SK-N-SH (cell line): Measurements from ENCODE around the gene URM1. TPM values are rescaled to one million over a fixed set of nuclear protein-coding genes. Genes with fewer than 3 reads are reported as not detected.

ENCODE experiments used
- CTCF ChIA-PET: fragments of 300-600, 350-600 bp; formaldehyde crosslinking; extraction: SDS; loops from one replicate; lab custom pipeline; 2021; lab: Yijun Ruan, JAX
- POLR2A ChIA-PET: fragments of 350-600 bp; sonication (Branson Sonifier 250); formaldehyde crosslinking; extraction: SDS; loops from one replicate; lab custom pipeline; 2020; ENCODE audit warnings: antibody characterized with exemption, inconsistent platforms; lab: Yijun Ruan, JAX
- DNase-seq: peaks from one replicate; pipeline ENCODE4 v3.0.0; 2012
- H2AFZ ChIP-seq: fragments of 200-600 bp; sonication (generic); 2 replicates; pipeline ENCODE4 v1.8.1; 2016; ENCODE audit warnings: antibody characterized with exemption, mild to moderate bottlenecking, low read depth
- H3F3A ChIP-seq: fragments of 200-600 bp; sonication (generic); replicated peaks from 2 replicates; pipeline ENCODE3; 2016; ENCODE audit warnings: antibody characterized with exemption, mild to moderate bottlenecking; ENCODE audit not compliant: insufficient read depth
- H3K27ac ChIP-seq, 2 experiments: fragments of 200-500 bp in 1 of 2; fragments of 200-600 bp in 1 of 2; sonication (Bioruptor generic) in 1 of 2; sonication (generic), shearing (Covaris generic) in 1 of 2; 2 replicates each; pipeline versions ENCODE4 v1.5.1 to v1.6.1; 2014 to 2016; ENCODE audit warnings: low read depth in 2 of 2, inconsistent platforms in 1 of 2, low read length in 1 of 2, mild to moderate bottlenecking in 1 of 2, mixed read lengths in 1 of 2
- H3K27me3 ChIP-seq: fragments of 200-600 bp; sonication (generic), shearing (Covaris generic); 2 replicates; pipeline ENCODE4 v1.6.1; 2016; ENCODE audit warnings: mixed run types; ENCODE audit not compliant: insufficient read depth
- H3K36me3 ChIP-seq, 2 experiments: fragments of 200-500 bp in 1 of 2; fragments of 200-600 bp in 1 of 2; sonication (Bioruptor generic) in 1 of 2; sonication (generic) in 1 of 2; replicated peaks in 1 of 2; 2 replicates each; pipeline versions ENCODE3 to v1.5.1; 2014 to 2016; ENCODE audit warnings: low read length in 1 of 2, mild to moderate bottlenecking in 1 of 2; ENCODE audit not compliant: insufficient read depth in 2 of 2, control insufficient read depth in 1 of 2
- H3K4me1 ChIP-seq, 2 experiments: fragments of 200-500 bp in 1 of 2; fragments of 200-600 bp in 1 of 2; sonication (Bioruptor generic) in 1 of 2; sonication (generic), shearing (Covaris generic) in 1 of 2; 2 replicates each; pipeline versions ENCODE4 v1.5.1 to v1.6.1; 2014 to 2016; ENCODE audit warnings: low read depth in 1 of 2, low read length in 1 of 2, mixed run types in 1 of 2; ENCODE audit not compliant: insufficient read depth in 2 of 2, control insufficient read depth in 1 of 2
- H3K4me2 ChIP-seq: fragments of 200-600 bp; sonication (generic), shearing (Covaris generic); 2 replicates; pipeline ENCODE4 v1.6.1; 2017; ENCODE audit warnings: mixed run types
- H3K4me3 ChIP-seq, 2 experiments: fragments of 200-500 bp in 1 of 2; fragments of 200-600 bp in 1 of 2; sonication (Bioruptor generic) in 1 of 2; sonication (generic), shearing (Covaris generic) in 1 of 2; 2 replicates each; pipeline versions ENCODE4 v1.5.1 to v1.8.1; 2014 to 2016; ENCODE audit warnings: low read depth in 2 of 2, inconsistent platforms in 1 of 2, low read length in 1 of 2, mild to moderate bottlenecking in 1 of 2, mixed read lengths in 1 of 2, moderate library complexity in 1 of 2
- H3K79me2 ChIP-seq: fragments of 200-600 bp; sonication (generic); 2 replicates; pipeline ENCODE4 v1.8.1; 2017; ENCODE audit warnings: mild to moderate bottlenecking; ENCODE audit not compliant: insufficient read depth
- H3K9ac ChIP-seq: fragments of 200-600 bp; sonication (generic); 2 replicates; pipeline ENCODE4 v1.6.1; 2017; ENCODE audit warnings: mixed run types
- H3K9me2 ChIP-seq: fragments of 200-600 bp; sonication (generic); 2 replicates; pipeline ENCODE4 v1.6.1; 2017; ENCODE audit warnings: mixed run types
- H3K9me3 ChIP-seq: fragments of 200-600 bp; sonication (generic); 2 replicates; pipeline ENCODE4 v1.6.1; 2017; ENCODE audit warnings: mixed run types, mild to moderate bottlenecking, moderate library complexity
- H4K20me1 ChIP-seq: fragments of 200-600 bp; sonication (generic); 2 replicates; pipeline ENCODE4 v1.6.1; 2017; ENCODE audit warnings: mild to moderate bottlenecking, mixed run types; ENCODE audit not compliant: insufficient read depth
- EP300 ChIP-seq, 2 experiments: IDR thresholded peaks; 2 replicates each; pipeline versions ENCODE4 v1.4.0 to v1.6.1; 2012; ENCODE audit warnings: borderline replicate concordance in 1 of 2, low read depth in 1 of 2, low read length in 1 of 2
- MXI1 ChIP-seq: IDR thresholded peaks from 2 replicates; pipeline ENCODE4 v1.6.1; 2012; ENCODE audit warnings: mild to moderate bottlenecking, low read depth, low read length, improper control_type of control experiment
- NFIC ChIP-seq: IDR thresholded peaks from 2 replicates; pipeline ENCODE4 v1.4.0; 2012; ENCODE audit warnings: borderline replicate concordance
- POLR2AphosphoS5 ChIP-seq: IDR thresholded peaks from 2 replicates; pipeline ENCODE4 v1.6.1; 2012; ENCODE audit warnings: low read depth, low read length
- RAD21 ChIP-seq: IDR thresholded peaks from 2 replicates; pipeline ENCODE4 v1.6.1; 2012; ENCODE audit warnings: mild to moderate bottlenecking, low read length
- RXRA ChIP-seq: IDR thresholded peaks from 2 replicates; pipeline ENCODE4 v1.4.0; 2012; ENCODE audit warnings: low read depth, mild to moderate bottlenecking, borderline replicate concordance
- SMC3 ChIP-seq: IDR thresholded peaks from 2 replicates; pipeline ENCODE4 v1.6.1; 2012; ENCODE audit warnings: low read depth, low read length, improper control_type of control experiment
- WGBS: methylation state at CpG from one replicate; pipeline ENCODE4 v1.1.6; 2017; ENCODE audit warnings: low lambda C conversion rate; 5-methylcytosine and 5-hydroxymethylcytosine counted together
- polyA plus RNA-seq, 3 experiments: library from polyadenylated mRNA; depleted of rRNA; stranded (reverse); fragments of >200 nt; gene quantifications; 2 replicates each; pipeline ENCODE4 v1.2.3, GENCODE V29; 2012
- TF ChIP-seq, protein P1 (sequence below): fragments of 200-600 bp; sonication (generic); IDR thresholded peaks from 2 replicates; pipeline ENCODE4 v1.6.1; 2017; ENCODE audit warnings: antibody characterized with exemption, mild to moderate bottlenecking, moderate library complexity
- TF ChIP-seq, protein P2 (sequence below): fragments of 150-350 bp; IDR thresholded peaks from 2 replicates; pipeline ENCODE4 v1.6.1; 2016; ENCODE audit warnings: mild to moderate bottlenecking, low read depth, low read length
- TF ChIP-seq, protein P3 (sequence below): IDR thresholded peaks from 2 replicates; pipeline ENCODE4 v1.4.0; 2012; ENCODE audit warnings: low read depth
- TF ChIP-seq, protein P4 (sequence below): IDR thresholded peaks from 2 replicates; pipeline ENCODE4 v1.6.1; 2012; ENCODE audit warnings: mild to moderate bottlenecking, low read depth, low read length, moderate library complexity

Gene URM1
- polyA plus RNA-seq, 1 of the 3 experiments (the other 2 are of a cell fraction), result 58.9 TPM

DNA sequence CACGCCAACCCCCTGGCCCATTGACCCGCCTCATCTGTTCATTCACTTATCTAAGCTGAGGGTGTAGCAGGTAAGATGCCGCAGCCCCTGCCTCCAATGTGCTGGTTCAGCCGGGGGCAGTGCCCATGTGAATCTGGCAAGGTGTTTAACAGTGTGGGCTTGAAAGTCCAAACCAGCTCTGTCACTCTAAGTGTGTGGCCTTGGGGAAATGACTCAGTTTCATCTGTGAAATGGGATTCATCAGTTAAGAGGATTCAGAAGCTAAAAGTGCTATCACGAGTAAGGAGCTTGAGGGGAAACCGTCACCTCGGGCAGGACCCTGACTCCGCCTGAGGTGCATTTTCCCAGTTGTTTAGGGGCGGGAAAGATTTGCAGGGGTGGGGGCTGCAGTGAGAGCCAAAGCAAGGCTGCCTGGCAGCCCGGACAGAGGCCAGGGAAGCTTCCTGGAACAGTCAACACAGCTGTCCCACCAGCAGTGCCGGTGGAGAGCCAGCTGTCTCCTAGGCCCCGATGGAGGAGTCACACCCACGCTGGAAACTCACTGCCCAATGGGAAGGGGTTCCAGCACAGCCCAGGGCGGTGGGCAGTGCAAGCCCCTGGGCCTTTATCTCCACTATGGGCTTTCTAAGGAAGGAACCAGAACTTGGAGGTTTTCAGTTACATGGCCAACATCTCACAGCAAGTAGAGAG lies 9.7 kb upstream of the URM1 start:
- Histone ChIP-seq H3K4me3 (peak overlapping the region in 1 of 2 experiments; percentile 58; a peak in 2 of 4 replicates), H3K9me2 (no peaks in the 10 kb centered on the region), H4K20me1 (no peaks in the 10 kb centered on the region), H3K9me3 (no peaks in the 10 kb centered on the region), H2AFZ (peak overlapping the region; percentile 64), H3F3A (peaks cover 12% of the 10 kb centered on the region), H3K27ac (peak overlapping the region; percentile 9 to 29; a peak in 2 of 4 replicates), H3K4me1 (peaks cover 7 to 8% of the 10 kb centered on the region in 2 experiments; a peak in 2 of 4 replicates), H3K4me2 (peak overlapping the region; percentile 87), H3K9ac (peak overlapping the region; percentile 15; the same call in 1 of the 2 replicates), H3K36me3 (no peaks in the 10 kb centered on the region), H3K27me3 (no peaks in the 10 kb centered on the region)
- CTCF ChIA-PET, result interaction anchor here (0.8 to 4.1 kb wide), 26 partner anchors 10 to 243 kb away, joined by 3 to 113 read pairs (median 5); partner anchors contain the start of genes CERCAM and URM1
- 73% methylated on average over 9 of the region's 14 CpGs for WGBS
- POLR2A ChIA-PET, result interaction anchor here (1.1 to 2.7 kb wide), 3 partner anchors 10 to 59 kb away, joined by 3 to 11 read pairs (median 7); partner anchors contain the start of genes CERCAM and URM1
- DNase-seq, result no peak
- TF ChIP-seq, protein P1, sequence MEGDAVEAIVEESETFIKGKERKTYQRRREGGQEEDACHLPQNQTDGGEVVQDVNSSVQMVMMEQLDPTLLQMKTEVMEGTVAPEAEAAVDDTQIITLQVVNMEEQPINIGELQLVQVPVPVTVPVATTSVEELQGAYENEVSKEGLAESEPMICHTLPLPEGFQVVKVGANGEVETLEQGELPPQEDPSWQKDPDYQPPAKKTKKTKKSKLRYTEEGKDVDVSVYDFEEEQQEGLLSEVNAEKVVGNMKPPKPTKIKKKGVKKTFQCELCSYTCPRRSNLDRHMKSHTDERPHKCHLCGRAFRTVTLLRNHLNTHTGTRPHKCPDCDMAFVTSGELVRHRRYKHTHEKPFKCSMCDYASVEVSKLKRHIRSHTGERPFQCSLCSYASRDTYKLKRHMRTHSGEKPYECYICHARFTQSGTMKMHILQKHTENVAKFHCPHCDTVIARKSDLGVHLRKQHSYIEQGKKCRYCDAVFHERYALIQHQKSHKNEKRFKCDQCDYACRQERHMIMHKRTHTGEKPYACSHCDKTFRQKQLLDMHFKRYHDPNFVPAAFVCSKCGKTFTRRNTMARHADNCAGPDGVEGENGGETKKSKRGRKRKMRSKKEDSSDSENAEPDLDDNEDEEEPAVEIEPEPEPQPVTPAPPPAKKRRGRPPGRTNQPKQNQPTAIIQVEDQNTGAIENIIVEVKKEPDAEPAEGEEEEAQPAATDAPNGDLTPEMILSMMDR, result no peak
- TF ChIP-seq RXRA, result no peak
- TF ChIP-seq, protein P2, sequence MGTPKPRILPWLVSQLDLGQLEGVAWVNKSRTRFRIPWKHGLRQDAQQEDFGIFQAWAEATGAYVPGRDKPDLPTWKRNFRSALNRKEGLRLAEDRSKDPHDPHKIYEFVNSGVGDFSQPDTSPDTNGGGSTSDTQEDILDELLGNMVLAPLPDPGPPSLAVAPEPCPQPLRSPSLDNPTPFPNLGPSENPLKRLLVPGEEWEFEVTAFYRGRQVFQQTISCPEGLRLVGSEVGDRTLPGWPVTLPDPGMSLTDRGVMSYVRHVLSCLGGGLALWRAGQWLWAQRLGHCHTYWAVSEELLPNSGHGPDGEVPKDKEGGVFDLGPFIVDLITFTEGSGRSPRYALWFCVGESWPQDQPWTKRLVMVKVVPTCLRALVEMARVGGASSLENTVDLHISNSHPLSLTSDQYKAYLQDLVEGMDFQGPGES, result no peak
- TF ChIP-seq, all 33 proteins: peak for 0
- no peaks in the 10 kb centered on the region for H3K79me2 ChIP-seq

DNA sequence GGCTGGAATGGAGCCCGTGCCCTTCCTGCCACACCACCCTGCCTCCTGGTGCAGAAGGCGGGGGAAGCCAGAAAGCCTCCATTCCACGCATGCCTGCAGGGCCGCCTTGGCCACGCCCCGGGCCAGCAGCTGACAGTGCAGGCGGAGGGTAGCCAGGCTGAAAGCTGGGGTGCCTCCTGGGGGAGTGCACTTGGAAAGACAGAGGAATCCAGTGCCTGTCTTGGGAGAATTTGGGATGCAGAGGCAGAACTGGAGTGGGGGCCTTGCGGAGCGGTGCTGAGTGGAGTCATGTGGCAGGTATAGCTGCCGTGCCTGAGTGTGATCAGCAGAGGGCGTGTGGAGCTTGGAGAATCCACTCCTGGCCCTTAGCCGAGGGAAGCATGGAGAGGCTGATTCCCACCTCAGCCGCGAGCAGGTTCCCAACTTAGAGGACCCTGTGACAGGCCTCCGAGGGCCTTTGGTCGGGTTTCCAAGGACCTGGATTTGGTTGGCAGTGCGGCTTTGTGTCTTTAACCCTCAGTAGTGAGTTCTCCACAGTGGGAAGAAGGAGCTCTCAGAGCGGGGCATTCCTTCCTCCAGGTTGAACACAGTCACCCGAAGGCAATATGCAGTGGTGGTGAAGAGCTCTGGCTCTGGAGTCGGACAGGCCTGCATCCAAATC lies 9.1 kb upstream of the URM1 start:
- Histone ChIP-seq H3F3A (peaks cover 12% of the 10 kb centered on the region), H3K4me1 (peaks cover 7 to 8% of the 10 kb centered on the region in 2 experiments; a peak in 2 of 4 replicates), H3K79me2 (no peaks in the 10 kb centered on the region), H3K4me3 (peak overlapping the region; percentile 43 to 58), H3K36me3 (no peaks in the 10 kb centered on the region), H3K4me2 (peak overlapping the region; percentile 87), H3K27me3 (no peaks in the 10 kb centered on the region), H3K27ac (peak overlapping the region; percentile 29 to 72; a peak in 3 of 4 replicates), H3K9ac (peak overlapping the region; percentile 15; the same call in 1 of the 2 replicates), H3K9me2 (no peaks in the 10 kb centered on the region), H3K9me3 (no peaks in the 10 kb centered on the region), H4K20me1 (no peaks in the 10 kb centered on the region), H2AFZ (peak overlapping the region; percentile 64; the same call in 1 of the 2 replicates)
- POLR2A ChIA-PET, result interaction anchor here (1.1 to 2.7 kb wide), 3 partner anchors 9 to 58 kb away, joined by 3 to 11 read pairs (median 7); partner anchors contain the start of genes CERCAM and URM1
- WGBS, result 3% methylated on average over 10 of the region's 20 CpGs
- TF ChIP-seq SMC3 (peak; percentile 82), RAD21 (peak; percentile 86), MXI1 (peak; percentile 44; the same call in 1 of the 2 replicates), EP300 (IDR thresholded peaks at IDR 0.05; ENCODE audit: borderline replicate concordance in 1 of 2, low read depth in 1 of 2, low read length in 1 of 2) (no peak), NFIC (peak; percentile 33; the same call in 1 of the 2 replicates), POLR2AphosphoS5 (peak; percentile 71; the same call in 1 of the 2 replicates)
- TF ChIP-seq, protein P3, sequence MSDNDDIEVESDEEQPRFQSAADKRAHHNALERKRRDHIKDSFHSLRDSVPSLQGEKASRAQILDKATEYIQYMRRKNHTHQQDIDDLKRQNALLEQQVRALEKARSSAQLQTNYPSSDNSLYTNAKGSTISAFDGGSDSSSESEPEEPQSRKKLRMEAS, result peak; percentile 54; the same call in 1 of the 2 replicates
- TF ChIP-seq, protein P1, result peak; percentile 90
- TF ChIP-seq, protein P4, sequence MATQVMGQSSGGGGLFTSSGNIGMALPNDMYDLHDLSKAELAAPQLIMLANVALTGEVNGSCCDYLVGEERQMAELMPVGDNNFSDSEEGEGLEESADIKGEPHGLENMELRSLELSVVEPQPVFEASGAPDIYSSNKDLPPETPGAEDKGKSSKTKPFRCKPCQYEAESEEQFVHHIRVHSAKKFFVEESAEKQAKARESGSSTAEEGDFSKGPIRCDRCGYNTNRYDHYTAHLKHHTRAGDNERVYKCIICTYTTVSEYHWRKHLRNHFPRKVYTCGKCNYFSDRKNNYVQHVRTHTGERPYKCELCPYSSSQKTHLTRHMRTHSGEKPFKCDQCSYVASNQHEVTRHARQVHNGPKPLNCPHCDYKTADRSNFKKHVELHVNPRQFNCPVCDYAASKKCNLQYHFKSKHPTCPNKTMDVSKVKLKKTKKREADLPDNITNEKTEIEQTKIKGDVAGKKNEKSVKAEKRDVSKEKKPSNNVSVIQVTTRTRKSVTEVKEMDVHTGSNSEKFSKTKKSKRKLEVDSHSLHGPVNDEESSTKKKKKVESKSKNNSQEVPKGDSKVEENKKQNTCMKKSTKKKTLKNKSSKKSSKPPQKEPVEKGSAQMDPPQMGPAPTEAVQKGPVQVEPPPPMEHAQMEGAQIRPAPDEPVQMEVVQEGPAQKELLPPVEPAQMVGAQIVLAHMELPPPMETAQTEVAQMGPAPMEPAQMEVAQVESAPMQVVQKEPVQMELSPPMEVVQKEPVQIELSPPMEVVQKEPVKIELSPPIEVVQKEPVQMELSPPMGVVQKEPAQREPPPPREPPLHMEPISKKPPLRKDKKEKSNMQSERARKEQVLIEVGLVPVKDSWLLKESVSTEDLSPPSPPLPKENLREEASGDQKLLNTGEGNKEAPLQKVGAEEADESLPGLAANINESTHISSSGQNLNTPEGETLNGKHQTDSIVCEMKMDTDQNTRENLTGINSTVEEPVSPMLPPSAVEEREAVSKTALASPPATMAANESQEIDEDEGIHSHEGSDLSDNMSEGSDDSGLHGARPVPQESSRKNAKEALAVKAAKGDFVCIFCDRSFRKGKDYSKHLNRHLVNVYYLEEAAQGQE, result no peak
- CTCF ChIA-PET, result interaction anchor here (0.6 to 4.1 kb wide), 34 partner anchors 9 to 242 kb away, joined by 3 to 113 read pairs (median 4); partner anchors contain the start of genes CERCAM, ODF2 and URM1
- DNase-seq, result peak; percentile 92
